GM21786 (cell line): ENCODE measurements around the gene CYP2J2.
"Not testable (repeated sequence)": the region's sequence is repeated elsewhere in the genome, so short reads cannot be mapped to it uniquely, and the experiment has no call there.

Source experiments
- ATAC-seq: cut with Tn5 transposase; IDR thresholded peaks from one replicate; pipeline ENCODE4 v1.9.1; 2021; ENCODE audit not compliant: unreplicated experiment

Gene CYP2J2

GRCh38 chr1:59926381-59927123 is at the start of gene CYP2J2:
Gene CYP2J2, minus strand, starts transcription at chr1:59926773. Its CDS starts 27 bp downstream, at chr1:59926746.
- peak; percentile 77 for ATAC-seq

- no peak for ATAC-seq
These were observed 47.1 kb upstream of the CYP2J2 start for GRCh38 chr1:59973719-59974118.

- ATAC-seq: no peak
These were observed 45.8 kb upstream of the CYP2J2 start for GRCh38 chr1:59972216-59972927.

GRCh38 chr1:59971464-59971911 is 44.9 kb upstream of the CYP2J2 start:
- peak; percentile 80 for ATAC-seq

- not testable (repeated sequence) for ATAC-seq
These were observed 43.1 kb upstream of the CYP2J2 start for GRCh38 chr1:59969542-59970175.

GRCh38 chr1:59968746-59969145 is 42.2 kb upstream of the CYP2J2 start:
- ATAC-seq: not testable (repeated sequence)

GRCh38 chr1:59967780-59968179 is 41.2 kb upstream of the CYP2J2 start:
- no peak for ATAC-seq

- no peak for ATAC-seq
These were observed 40.6 kb upstream of the CYP2J2 start for GRCh38 chr1:59967141-59967697.

GRCh38 chr1:59952065-59952464 is 25.5 kb upstream of the CYP2J2 start:
- ATAC-seq: no peak

- ATAC-seq: no peak
These were observed 23.1 kb upstream of the CYP2J2 start for GRCh38 chr1:59949648-59950047.

GRCh38 chr1:59948990-59949389 is 22.4 kb upstream of the CYP2J2 start:
- ATAC-seq: no peak

GRCh38 chr1:59947047-59947938 is 20.7 kb upstream of the CYP2J2 start:
- peak; percentile 91 for ATAC-seq

GRCh38 chr1:59945790-59946189 is 19.2 kb upstream of the CYP2J2 start:
- no peak for ATAC-seq

GRCh38 chr1:59939393-59939792 is 12.8 kb upstream of the CYP2J2 start:
- ATAC-seq: no peak

GRCh38 chr1:59937636-59938210 is 11.2 kb upstream of the CYP2J2 start:
- no peak for ATAC-seq

- no peak for ATAC-seq
These were observed 9.8 kb upstream of the CYP2J2 start for GRCh38 chr1:59936358-59936821.

GRCh38 chr1:59928996-59929395 is 2.4 kb upstream of the CYP2J2 start:
- ATAC-seq: no peak

- no peak for ATAC-seq
These were observed 640 bp upstream of the CYP2J2 start for GRCh38 chr1:59927213-59927612.

- ATAC-seq: no peak
These were observed 1.9 kb downstream of the CYP2J2 start for GRCh38 chr1:59924653-59925052.
